Measurements from ENCODE around the gene SCAI. TPM values are rescaled to one million over a fixed set of nuclear protein-coding genes. Genes with fewer than 3 reads are reported as not detected.
"Not testable (repeated sequence)": the region's sequence is repeated elsewhere in the genome, so short reads cannot be mapped to it uniquely, and the experiment has no call there.

SCAI gene
- total RNA-seq: 10 to 100 TPM in 1 of 2 donors, 1 to 10 TPM in 1; 7.9 to 13.9 TPM
- 1 to 10 TPM in 1 of 2 donors, under 1 TPM in 1; 0.50 to 3.1 TPM for polyA plus RNA-seq
- long read RNA-seq, donor 1, full-length matches to known transcripts: 3 of 7 reads
- long read RNA-seq, donor 1, partial matches to known transcripts: 0 of 7 reads
- long read RNA-seq, donor 1, other reads (novel, unspliced or antisense): 4 of 7 reads
- long read RNA-seq, donor 2, partial matches to known transcripts: 0 of 7 reads
- long read RNA-seq, donor 2, other reads (novel, unspliced or antisense): 6 of 7 reads

- peak; percentile 100 for ATAC-seq (ENCODE audit: low FRiP score)
Measured at GRCh38 chr9:125143377-125144090, at the start of gene SCAI. TSS of gene SCAI (minus strand) at chr9:125143528. CDS start at chr9:125143437, 91 bp downstream.

GRCh38 chr9:125190361-125190801, 47.1 kb upstream of the SCAI start:
- intact Hi-C loops (cut with DNase I): loop anchor here in 1 of 2 donors (10.0 kb wide), 1 partner anchor 46 kb away; the partner anchor contains the start of gene SCAI
- Histone ChIP-seq H3K4me3 (ENCODE audit: low read length in 2 of 2) (peak overlapping the region; percentile 64 to 81), H3K36me3 (ENCODE audit: control insufficient read depth in 1 of 2, insufficient read depth in 2 of 2, low read length in 1 of 2) (no peaks in the 10 kb centered on the region), H3K27ac (ENCODE audit: low read depth in 1 of 2, low read length in 2 of 2) (peak overlapping the region; percentile 50 to 84), H3K9me3 (ENCODE audit: control insufficient read depth, low read length) (no peaks in the 10 kb centered on the region), H3K27me3 (ENCODE audit: control insufficient read depth in 1 of 2, insufficient read depth in 2 of 2, low read length in 1 of 2) (no peaks in the 10 kb centered on the region), H3K4me1 (ENCODE audit: control insufficient read depth in 1 of 2, insufficient read depth in 2 of 2, low read length in 2 of 2) (no peaks in the 10 kb centered on the region)
- ATAC-seq (ENCODE audit: low FRiP score): no peak
- WGBS, 2 donors: 46 to 51% methylated on average over 14 of the region's 14 CpGs
- no peak for DNase-seq

More at GRCh38 chr9:125143377-125144090, at the start of gene SCAI:
- WGBS, 2 donors: 1% methylated on average over 34 to 46 of the region's 46 CpGs
- Histone ChIP-seq H3K27ac (ENCODE audit: low read depth in 1 of 2, low read length in 2 of 2) (no peak within 1 kb of the TSS), H3K4me3 (ENCODE audit: low read length in 2 of 2) (peak within 1 kb of the TSS; percentile 74 to 88), H3K9me3 (ENCODE audit: control insufficient read depth, low read length) (no peaks in the 10 kb centered on the region), H3K36me3 (ENCODE audit: control insufficient read depth in 1 of 2, insufficient read depth in 2 of 2, low read length in 1 of 2) (no peaks in the 10 kb centered on the region), H3K27me3 (ENCODE audit: control insufficient read depth in 1 of 2, insufficient read depth in 2 of 2, low read length in 1 of 2) (no peaks in the 10 kb centered on the region), H3K4me1 (ENCODE audit: control insufficient read depth in 1 of 2, insufficient read depth in 2 of 2, low read length in 2 of 2) (no peaks in the 10 kb centered on the region)
- peak; percentile 99 to 100 for DNase-seq
- intact Hi-C loops (cut with DNase I): loop anchor here in 1 of 2 donors (2.0 to 10.0 kb wide), 3 partner anchors 51 to 371 kb away; partner anchors contain the start of genes GOLGA1 and NR6A1

GRCh38 chr9:125189361-125190289, 46.3 kb upstream of the SCAI start, which contains the start of gene PPP6C:
TSS of gene PPP6C (minus strand) at chr9:125189803. CDS start at chr9:125189718, 85 bp downstream.
- WGBS, 2 donors: 0% methylated on average over 72 to 82 of the region's 82 CpGs
- Histone ChIP-seq H3K27me3 (ENCODE audit: control insufficient read depth in 1 of 2, insufficient read depth in 2 of 2, low read length in 1 of 2) (no peaks in the 10 kb centered on the region), H3K27ac (ENCODE audit: low read depth in 1 of 2, low read length in 2 of 2) (peak within 1 kb of the TSS; percentile 84 to 90), H3K4me1 (ENCODE audit: control insufficient read depth in 1 of 2, insufficient read depth in 2 of 2, low read length in 2 of 2) (no peaks in the 10 kb centered on the region), H3K4me3 (ENCODE audit: low read length in 2 of 2) (peak within 1 kb of the TSS; percentile 81 to 84), H3K9me3 (ENCODE audit: control insufficient read depth, low read length) (no peaks in the 10 kb centered on the region), H3K36me3 (ENCODE audit: control insufficient read depth in 1 of 2, insufficient read depth in 2 of 2, low read length in 1 of 2) (no peaks in the 10 kb centered on the region)
- peak; percentile 99 for ATAC-seq (ENCODE audit: low FRiP score)
- intact Hi-C loops (cut with DNase I): loop anchor here in 1 of 2 donors (2.0 to 10.0 kb wide), 2 partner anchors 23 to 45 kb away; partner anchors contain the start of gene SCAI
- peak; percentile 99 to 100 for DNase-seq

- 0% methylated on average over 24 to 26 of the region's 26 CpGs for WGBS, 2 donors
- H3K9me3 ChIP-seq (ENCODE audit: control insufficient read depth, low read length): no peaks in the 10 kb centered on the region
- H3K36me3 ChIP-seq (ENCODE audit: control insufficient read depth in 1 of 2, insufficient read depth in 2 of 2, low read length in 1 of 2): no peaks in the 10 kb centered on the region
- peak overlapping the region; percentile 70 to 90 for H3K27ac ChIP-seq (ENCODE audit: low read depth in 1 of 2, low read length in 2 of 2)
- peak overlapping the region; percentile 81 to 84 for H3K4me3 ChIP-seq (ENCODE audit: low read length in 2 of 2)
- intact Hi-C loops (cut with DNase I): loop anchor here in 1 of 2 donors (2.0 kb wide), 1 partner anchor 22 kb away; no protein-coding TSS in a partner anchor
- no peaks in the 10 kb centered on the region for H3K27me3 ChIP-seq (ENCODE audit: control insufficient read depth in 1 of 2, insufficient read depth in 2 of 2, low read length in 1 of 2)
- ATAC-seq (ENCODE audit: low FRiP score) (peak; percentile 21), DNase-seq (peak; percentile 66 to 82)
- peaks cover 0 to under 1% of the 10 kb centered on the region in 2 donors for H3K4me1 ChIP-seq (ENCODE audit: control insufficient read depth in 1 of 2, insufficient read depth in 2 of 2, low read length in 2 of 2)
Measured at GRCh38 chr9:125189011-125189360, 45.7 kb upstream of the SCAI start.

GRCh38 chr9:125183561-125183960, 40.2 kb upstream of the SCAI start:
- no peak overlapping the region for H3K4me3 ChIP-seq (ENCODE audit: low read length in 2 of 2)
- no peaks in the 10 kb centered on the region for H3K27me3 ChIP-seq (ENCODE audit: control insufficient read depth in 1 of 2, insufficient read depth in 2 of 2, low read length in 1 of 2)
- H3K9me3 ChIP-seq (ENCODE audit: control insufficient read depth, low read length): no peaks in the 10 kb centered on the region
- H3K27ac ChIP-seq (ENCODE audit: low read depth in 1 of 2, low read length in 2 of 2): peak overlapping the region; percentile 90 to 95
- 10 to 12% methylated on average over 2 of the region's 2 CpGs for WGBS, 2 donors
- peaks cover 2 to 6% of the 10 kb centered on the region in 2 donors for H3K4me1 ChIP-seq (ENCODE audit: control insufficient read depth in 1 of 2, insufficient read depth in 2 of 2, low read length in 2 of 2)
- DNase-seq (no peak), ATAC-seq (ENCODE audit: low FRiP score) (no peak)
- intact Hi-C loops (cut with DNase I): no loop called here
- no peaks in the 10 kb centered on the region for H3K36me3 ChIP-seq (ENCODE audit: control insufficient read depth in 1 of 2, insufficient read depth in 2 of 2, low read length in 1 of 2)

- ATAC-seq (ENCODE audit: low FRiP score) (peak; percentile 44), DNase-seq (no peak)
- Histone ChIP-seq H3K27ac (ENCODE audit: low read depth in 1 of 2, low read length in 2 of 2) (peak overlapping the region; percentile 35 to 65), H3K36me3 (ENCODE audit: control insufficient read depth in 1 of 2, insufficient read depth in 2 of 2, low read length in 1 of 2) (no peaks in the 10 kb centered on the region), H3K4me3 (ENCODE audit: low read length in 2 of 2) (no peak overlapping the region), H3K4me1 (ENCODE audit: control insufficient read depth in 1 of 2, insufficient read depth in 2 of 2, low read length in 2 of 2) (peaks cover 2 to 6% of the 10 kb centered on the region in 2 donors), H3K27me3 (ENCODE audit: control insufficient read depth in 1 of 2, insufficient read depth in 2 of 2, low read length in 1 of 2) (no peaks in the 10 kb centered on the region), H3K9me3 (ENCODE audit: control insufficient read depth, low read length) (no peaks in the 10 kb centered on the region)
- 4% methylated on average over 2 of the region's 2 CpGs for WGBS, 2 donors
- intact Hi-C loops (cut with DNase I): no loop called here
Measured at GRCh38 chr9:125183054-125183453, 39.7 kb upstream of the SCAI start.

- H3K27me3 ChIP-seq (ENCODE audit: control insufficient read depth in 1 of 2, insufficient read depth in 2 of 2, low read length in 1 of 2); H3K4me1 ChIP-seq (ENCODE audit: control insufficient read depth in 1 of 2, insufficient read depth in 2 of 2, low read length in 2 of 2); DNase-seq; intact Hi-C loops (cut with DNase I); H3K9me3 ChIP-seq (ENCODE audit: control insufficient read depth, low read length); H3K27ac ChIP-seq (ENCODE audit: low read depth in 1 of 2, low read length in 2 of 2); H3K36me3 ChIP-seq (ENCODE audit: control insufficient read depth in 1 of 2, insufficient read depth in 2 of 2, low read length in 1 of 2); H3K4me3 ChIP-seq (ENCODE audit: low read length in 2 of 2); ATAC-seq (ENCODE audit: low FRiP score): not testable (repeated sequence)
- 96 to 99% methylated on average over 4 of the region's 4 CpGs for WGBS, 2 donors
Measured at GRCh38 chr9:125181756-125182155, 38.4 kb upstream of the SCAI start.

- ATAC-seq (ENCODE audit: low FRiP score) (no peak), DNase-seq (no peak)
- Histone ChIP-seq H3K4me1 (ENCODE audit: control insufficient read depth in 1 of 2, insufficient read depth in 2 of 2, low read length in 2 of 2) (peaks cover 2 to 6% of the 10 kb centered on the region in 2 donors), H3K4me3 (ENCODE audit: low read length in 2 of 2) (no peak overlapping the region), H3K27ac (ENCODE audit: low read depth in 1 of 2, low read length in 2 of 2) (no peak overlapping the region), H3K9me3 (ENCODE audit: control insufficient read depth, low read length) (no peaks in the 10 kb centered on the region), H3K36me3 (ENCODE audit: control insufficient read depth in 1 of 2, insufficient read depth in 2 of 2, low read length in 1 of 2) (no peaks in the 10 kb centered on the region), H3K27me3 (ENCODE audit: control insufficient read depth in 1 of 2, insufficient read depth in 2 of 2, low read length in 1 of 2) (no peaks in the 10 kb centered on the region)
- intact Hi-C loops (cut with DNase I): no loop called here
- 93 to 94% methylated on average over 9 of the region's 9 CpGs for WGBS, 2 donors
Measured at GRCh38 chr9:125180876-125181275, 37.5 kb upstream of the SCAI start.
